HepG2 (cell line): ENCODE results near the gene GNPAT. TPM values are rescaled to one million over a fixed set of nuclear protein-coding genes. Genes with fewer than 3 reads are reported as not detected.
"Not testable (repeated sequence)": the region's sequence is repeated elsewhere in the genome, so short reads cannot be mapped to it uniquely, and the experiment has no call there.

Experiments used
- ATAC-seq: fragments of 200-7000 bp; cut with Tn5 transposase; 3 replicates; pipeline ENCODE4 v1.9.1; 2020; ENCODE audit warnings: mild to moderate bottlenecking, moderate library complexity
- BruUV-seq: library from RNA; stranded (reverse); fragments of 400-500 nt; replicated peaks from 2 replicates; lab custom pipeline; 2021; lab: Mats Ljungman, UMichigan
- CTCF ChIA-PET: fragments of 300-600 bp; formaldehyde crosslinking; extraction: SDS; loops from one replicate; lab custom pipeline; 2021; ENCODE audit warnings: low total read pairs, inconsistent platforms, low intra/inter-chr PET ratio; lab: Yijun Ruan, JAX
- POLR2A ChIA-PET: fragments of 350-600 bp; sonication (Branson Sonifier 250); formaldehyde crosslinking; loops from one replicate; lab custom pipeline; 2020; ENCODE audit warnings: antibody characterized with exemption, inconsistent platforms; lab: Yijun Ruan, JAX
- DNase-seq: peaks from one replicate; pipeline ENCODE4 v3.0.0-alpha.2; 2015; ENCODE audit warnings: low spot score
- FAIRE-seq: peaks from 3 replicates; lab custom pipeline; 2011; peaks lifted over from hg19 to GRCh38; lab: Jason Lieb, UNC
- H2AFZ ChIP-seq: one replicate; pipeline ENCODE4 v1.6.1; 2011; ENCODE audit warnings: low read length, inconsistent platforms
- H3K27ac ChIP-seq: fragments of 300-600 bp; 3 replicates; pipeline ENCODE4 v1.8.0; 2011; ENCODE audit warnings: mixed run types, mild to moderate bottlenecking, mixed read lengths, low read length, inconsistent platforms; ENCODE audit not compliant: insufficient read depth; ENCODE audit errors: extremely low read length
- H3K27me3 ChIP-seq, 2 experiments: fragments of 200-600 bp in 1 of 2; 2 replicates in 1 of 2; 3 replicates in 1 of 2; pipeline versions ENCODE4 v1.6.0 to v1.8.0; 2011; ENCODE audit warnings: low read length in 2 of 2, mild to moderate bottlenecking in 2 of 2, moderate library complexity in 2 of 2, inconsistent platforms in 1 of 2; ENCODE audit not compliant: insufficient read depth in 2 of 2, control insufficient read depth in 1 of 2
- H3K36me3 ChIP-seq, 2 experiments: fragments of 200-600 bp in 1 of 2; replicated peaks in 1 of 2; 2 replicates in 1 of 2; 3 replicates in 1 of 2; pipeline versions ENCODE4 v1.5.1 to v1.8.0; 2011; ENCODE audit warnings: low read length in 2 of 2, inconsistent platforms in 1 of 2; ENCODE audit not compliant: insufficient read depth in 2 of 2, control insufficient read depth in 1 of 2
- H3K4me1 ChIP-seq: 2 replicates; pipeline ENCODE4 v1.5.1; 2012; ENCODE audit warnings: low read length, inconsistent platforms; ENCODE audit not compliant: insufficient read depth
- H3K4me2 ChIP-seq: 2 replicates; pipeline ENCODE4 v1.6.0; 2011; ENCODE audit warnings: low read depth, low read length, inconsistent platforms
- H3K4me3 ChIP-seq, 3 experiments: fragments of 200-600 bp in 1 of 3; sonication (generic), shearing (Covaris generic) in 1 of 3; replicated peaks in 1 of 3; 2 replicates each; pipeline ENCODE4 v1.5.1; 2011 to 2016; ENCODE audit warnings: low read length in 3 of 3, inconsistent platforms in 2 of 3, low read depth in 2 of 3, mild to moderate bottlenecking in 2 of 3, control low read depth in 1 of 3, mixed read lengths in 1 of 3; ENCODE audit not compliant: insufficient read depth in 1 of 3
- H3K79me2 ChIP-seq: one replicate; pipeline ENCODE4 v1.6.1; 2011; ENCODE audit warnings: low read length, inconsistent platforms; ENCODE audit not compliant: insufficient read depth
- H3K9ac ChIP-seq: 2 replicates; pipeline ENCODE4 v1.6.0; 2011; ENCODE audit warnings: mild to moderate bottlenecking, low read depth, low read length, inconsistent platforms; ENCODE audit not compliant: insufficient read depth
- H3K9me3 ChIP-seq: 2 replicates; pipeline ENCODE4 v1.5.1; 2012; ENCODE audit warnings: mild to moderate bottlenecking, low read length
- H4K20me1 ChIP-seq: 2 replicates; pipeline ENCODE4 v1.6.0; 2011; ENCODE audit warnings: inconsistent platforms, mild to moderate bottlenecking, low read length, moderate library complexity; ENCODE audit not compliant: insufficient read depth
- HOXA3 ChIP-seq: sonication (generic); formaldehyde crosslinking; IDR thresholded peaks from 2 replicates; pipeline ENCODE4 v1.5.0; 2020; ENCODE audit warnings: missing genetic modification reagents
- KAT8 ChIP-seq: IDR thresholded peaks from 2 replicates; pipeline ENCODE4 v1.6.1; 2016; ENCODE audit warnings: missing genetic modification reagents, missing compliant biosample characterization
- MXD4 ChIP-seq: IDR thresholded peaks from 2 replicates; pipeline ENCODE4 v1.6.1; 2016; ENCODE audit warnings: mild to moderate bottlenecking, missing biosample characterization, missing genetic modification reagents
- NFYC ChIP-seq: IDR thresholded peaks from 2 replicates; pipeline ENCODE4 v1.6.1; 2016; ENCODE audit warnings: missing genetic modification reagents, missing compliant biosample characterization
- RNF2 ChIP-seq: fragments of 450-650 bp; conservative IDR thresholded peaks from 2 replicates; pipeline ENCODE4 v1.6.1; 2016; ENCODE audit warnings: low read depth
- SETDB1 ChIP-seq: sonication (generic); formaldehyde crosslinking; IDR thresholded peaks from 2 replicates; pipeline ENCODE4 v1.5.1; 2020; ENCODE audit warnings: missing genetic modification reagents, mild to moderate bottlenecking, borderline replicate concordance
- SMARCC2 ChIP-seq: fragments of 450-650 bp; IDR thresholded peaks from 2 replicates; pipeline ENCODE4 v1.6.1; 2017; ENCODE audit warnings: antibody characterized with exemption, mild to moderate bottlenecking
- ZFY ChIP-seq: sonication (generic); formaldehyde crosslinking; IDR thresholded peaks from 2 replicates; pipeline ENCODE4 v1.4.0; 2020; ENCODE audit warnings: missing genetic modification reagents
- ZKSCAN1 ChIP-seq: fragments of 150-350 bp; IDR thresholded peaks from 2 replicates; pipeline ENCODE4 v1.6.1; 2014; ENCODE audit warnings: low read length
- ZNF224 ChIP-seq: sonication (generic); formaldehyde crosslinking; IDR thresholded peaks from 2 replicates; pipeline ENCODE4 v1.5.0; 2020; ENCODE audit warnings: mild to moderate bottlenecking, missing genetic modification reagents
- ZNF431 ChIP-seq: sonication (generic); formaldehyde crosslinking; IDR thresholded peaks from 2 replicates; pipeline ENCODE4 v1.9.0; 2022; ENCODE audit warnings: missing genetic modification reagents, low read depth, mild to moderate bottlenecking, borderline replicate concordance
- WGBS: methylation state at CpG from one replicate; pipeline ENCODE4 v1.1.6; 2017; ENCODE audit warnings: low lambda C conversion rate; 5-methylcytosine and 5-hydroxymethylcytosine counted together
- in situ Hi-C: cut with HindIII; loops from 2 replicates; pipeline ENCODE4 v1.10.0; 2017; ENCODE audit warnings: low pct_unique_long_range_greater_than_20kb; ENCODE audit not compliant: extremely low pct_ligation_motif_present
- intact Hi-C: fragments of 100-400 bp; cut with micrococcal nuclease; formaldehyde crosslinking; loops from one replicate; pipeline ENCODE4 v1.10.0; 2022; ENCODE audit not compliant: unreplicated experiment
- polyA plus RNA-seq, 8 experiments: library from polyadenylated mRNA; depleted of rRNA in 3 of 8; stranded (reverse) in 7 of 8; unstranded in 1 of 8; fragments of >200 nt; fragmentation: Illumina TruSeq in 4 of 8; extraction: Trizol in 4 of 8; gene quantifications; 2 replicates each; pipeline versions ENCODE4 v1.2.1 to v1.2.3, GENCODE V29; 2011 to 2016; ENCODE audit warnings: low read depth in 4 of 8, missing spikeins in 1 of 8, mixed read lengths in 1 of 8; ENCODE audit not compliant: insufficient read depth in 1 of 8
- total RNA-seq, 5 experiments: library from RNA; depleted of rRNA; stranded (reverse); fragments of >200 nt; fragmentation: Illumina TruSeq; extraction: Trizol; gene quantifications; 2 replicates each; pipeline ENCODE4 v1.2.3, GENCODE V29; 2016; ENCODE audit warnings: low read depth in 1 of 5
- TF ChIP-seq, protein P1 (sequence below): sonication (generic); formaldehyde crosslinking; IDR thresholded peaks from 2 replicates; pipeline ENCODE4 v1.5.0; 2020; ENCODE audit warnings: missing genetic modification reagents

GNPAT gene
- total and polyA plus RNA-seq, 2 of the 13 experiments (the other 11 are each of a cell fraction or from before 2014, with no cell fraction given): 58.3 to 114 TPM

- TF ChIP-seq, protein P1, sequence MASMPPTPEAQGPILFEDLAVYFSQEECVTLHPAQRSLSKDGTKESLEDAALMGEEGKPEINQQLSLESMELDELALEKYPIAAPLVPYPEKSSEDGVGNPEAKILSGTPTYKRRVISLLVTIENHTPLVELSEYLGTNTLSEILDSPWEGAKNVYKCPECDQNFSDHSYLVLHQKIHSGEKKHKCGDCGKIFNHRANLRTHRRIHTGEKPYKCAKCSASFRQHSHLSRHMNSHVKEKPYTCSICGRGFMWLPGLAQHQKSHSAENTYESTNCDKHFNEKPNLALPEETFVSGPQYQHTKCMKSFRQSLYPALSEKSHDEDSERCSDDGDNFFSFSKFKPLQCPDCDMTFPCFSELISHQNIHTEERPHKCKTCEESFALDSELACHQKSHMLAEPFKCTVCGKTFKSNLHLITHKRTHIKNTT (CRISPR knock-in tag): no peak
- TF ChIP-seq HOXA3 (CRISPR knock-in tag) (no peak; the same call in 1 of the 2 replicates), ZNF431 (CRISPR knock-in tag) (no peak), MXD4 (CRISPR knock-in tag) (no peak), KAT8 (CRISPR knock-in tag) (peak; percentile 73), ZKSCAN1 (no peak), NFYC (CRISPR knock-in tag) (0 out of 2 replicates have a peak, but pooled peaks have one; percentile 15), ZNF224 (CRISPR knock-in tag) (no peak), ZFY (peak; percentile 39; the same call in 1 of the 2 replicates), SMARCC2 (no peak), RNF2 (no peak), SETDB1 (CRISPR knock-in tag) (no peak)
These were observed 29.8 kb upstream of the GNPAT start (continued) for GRCh38 chr1:231211005-231211857.

GRCh38 chr1:231212301-231212700 is 28.7 kb upstream of the GNPAT start:
- H3K27me3 ChIP-seq, H3K9ac ChIP-seq, H3K9me3 ChIP-seq, ATAC-seq, BruUV-seq, H2AFZ ChIP-seq, FAIRE-seq, H3K4me2 ChIP-seq, H3K79me2 ChIP-seq, H3K36me3 ChIP-seq, DNase-seq, POLR2A ChIA-PET, H3K27ac ChIP-seq, H4K20me1 ChIP-seq, H3K4me3 ChIP-seq: not testable (repeated sequence)
- intact Hi-C loops (loop anchor here (5.0 kb wide), 1 partner anchor 295 kb away; no protein-coding TSS in a partner anchor), in situ Hi-C loops (loop anchor here (10.0 to 25.0 kb wide), 3 partner anchors 118 to 575 kb away; partner anchors contain the start of gene COG2)
- 75% methylated on average over 5 of the region's 5 CpGs for WGBS
- CTCF ChIA-PET: interaction anchor here (2.0 kb wide), 1 partner anchor 414 kb away, joined by 14 read pairs; no protein-coding TSS in a partner anchor
- peaks cover 46% of the 10 kb centered on the region for H3K4me1 ChIP-seq
